DLD1 (cell line): ENCODE measurements around the gene SMARCC1.

ENCODE experiments used
- in situ Hi-C: cut with HindIII; loops from 2 replicates; pipeline ENCODE4 v1.10.0; 2017; ENCODE audit warnings: low sequenced_read_pairs

Gene SMARCC1

DNA sequence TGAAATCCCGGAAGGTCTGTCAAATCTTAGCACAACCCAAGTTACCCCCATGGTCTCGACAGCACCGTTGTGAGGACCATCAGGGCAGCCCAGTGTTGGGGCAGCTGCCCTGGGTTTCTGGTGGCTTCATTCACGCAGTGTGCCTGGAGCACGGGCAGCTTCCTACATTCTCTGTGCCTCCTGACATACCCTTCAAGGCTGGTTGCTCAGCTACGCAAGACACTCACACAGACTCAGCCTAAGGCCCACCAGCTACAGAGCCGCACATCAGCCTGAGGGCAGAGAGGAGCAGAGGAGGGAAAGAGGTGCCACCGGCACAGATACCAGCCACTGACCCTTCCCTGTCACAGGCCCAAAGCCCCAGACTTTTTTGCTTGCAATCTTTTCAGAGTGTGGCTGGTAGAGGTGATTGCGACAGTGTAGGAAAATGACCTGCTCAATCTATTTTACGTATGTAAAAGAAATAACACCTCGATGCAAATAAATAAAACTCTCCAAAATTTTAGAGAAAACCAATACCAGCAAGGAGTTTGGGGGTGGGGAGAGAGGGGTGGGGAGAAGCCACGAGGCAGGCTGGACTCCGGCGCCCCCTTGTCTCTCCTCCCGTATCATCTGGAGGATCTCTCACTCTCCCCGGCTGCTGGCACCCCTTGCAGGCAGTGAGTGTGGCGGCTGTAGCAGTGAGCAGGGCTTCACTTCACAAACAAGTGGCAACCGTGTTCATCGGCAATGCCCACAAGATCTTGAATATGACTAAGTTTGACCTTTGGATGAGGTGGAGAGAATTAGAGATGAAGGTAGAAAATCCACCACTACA lies 215.8 kb downstream of the SMARCC1 start:
- in situ Hi-C loops, result no loop called here

DNA sequence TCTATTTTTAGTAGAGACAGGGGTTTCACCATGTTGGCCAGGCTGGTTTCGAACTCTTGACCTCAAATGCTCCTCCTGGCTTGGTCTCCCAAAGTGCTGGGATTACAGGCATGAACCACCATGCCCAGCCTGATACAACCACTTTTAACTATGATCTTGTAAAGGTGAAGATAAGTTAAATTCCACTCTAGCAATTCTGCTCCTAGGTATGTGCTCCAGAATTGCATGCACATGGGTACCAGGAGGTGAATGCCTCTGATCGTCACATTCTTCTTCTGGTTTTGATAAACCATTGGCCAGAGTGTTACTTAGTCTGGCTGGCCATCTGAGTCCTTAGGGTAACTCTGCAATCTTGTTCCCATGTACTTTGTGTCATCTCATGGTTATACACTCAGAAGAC lies 225.3 kb downstream of the SMARCC1 start:
- in situ Hi-C loops, result no loop called here

DNA sequence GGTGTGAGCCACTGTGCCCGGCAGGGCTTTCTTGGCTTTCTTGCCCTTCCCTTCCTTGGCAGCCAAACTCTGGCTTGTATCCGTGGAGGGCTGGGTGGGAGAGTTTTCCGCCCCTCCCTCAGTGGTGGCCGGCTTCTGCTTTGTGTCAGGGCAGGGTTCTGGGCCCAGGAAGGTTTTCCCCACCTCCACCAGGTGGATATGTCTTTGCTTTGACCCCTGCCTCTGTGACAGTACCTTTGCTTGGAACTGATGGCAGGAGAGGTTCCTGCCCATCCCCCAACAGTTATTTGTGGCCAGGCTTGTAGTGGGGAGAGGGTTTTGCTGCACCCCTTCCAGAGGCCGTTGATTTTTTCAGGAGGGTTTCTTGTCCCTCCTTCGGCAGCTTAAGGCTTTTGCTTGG lies 227.4 kb downstream of the SMARCC1 start:
- in situ Hi-C loops, result no loop called here

DNA sequence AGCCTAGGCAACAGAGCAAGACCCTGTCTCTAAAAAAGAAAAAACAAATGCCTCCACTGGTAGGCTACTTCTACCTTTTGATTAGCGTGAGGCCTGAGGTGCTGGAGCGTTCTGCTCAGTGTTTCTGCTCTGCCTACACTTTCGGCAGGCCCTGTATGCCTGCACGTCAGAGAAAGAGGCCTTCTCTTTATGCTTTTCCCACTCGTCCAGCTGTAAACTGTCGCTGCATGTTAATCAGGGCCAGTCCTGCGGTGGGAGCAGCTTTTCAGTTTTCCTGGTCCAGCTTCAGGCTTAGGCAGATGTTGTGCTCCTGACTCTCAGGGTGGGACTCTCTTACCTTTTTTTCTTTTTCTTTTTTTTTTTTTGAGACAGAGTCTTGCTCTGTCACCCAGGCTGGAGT lies 228.3 kb downstream of the SMARCC1 start:
- in situ Hi-C loops, result no loop called here

DNA sequence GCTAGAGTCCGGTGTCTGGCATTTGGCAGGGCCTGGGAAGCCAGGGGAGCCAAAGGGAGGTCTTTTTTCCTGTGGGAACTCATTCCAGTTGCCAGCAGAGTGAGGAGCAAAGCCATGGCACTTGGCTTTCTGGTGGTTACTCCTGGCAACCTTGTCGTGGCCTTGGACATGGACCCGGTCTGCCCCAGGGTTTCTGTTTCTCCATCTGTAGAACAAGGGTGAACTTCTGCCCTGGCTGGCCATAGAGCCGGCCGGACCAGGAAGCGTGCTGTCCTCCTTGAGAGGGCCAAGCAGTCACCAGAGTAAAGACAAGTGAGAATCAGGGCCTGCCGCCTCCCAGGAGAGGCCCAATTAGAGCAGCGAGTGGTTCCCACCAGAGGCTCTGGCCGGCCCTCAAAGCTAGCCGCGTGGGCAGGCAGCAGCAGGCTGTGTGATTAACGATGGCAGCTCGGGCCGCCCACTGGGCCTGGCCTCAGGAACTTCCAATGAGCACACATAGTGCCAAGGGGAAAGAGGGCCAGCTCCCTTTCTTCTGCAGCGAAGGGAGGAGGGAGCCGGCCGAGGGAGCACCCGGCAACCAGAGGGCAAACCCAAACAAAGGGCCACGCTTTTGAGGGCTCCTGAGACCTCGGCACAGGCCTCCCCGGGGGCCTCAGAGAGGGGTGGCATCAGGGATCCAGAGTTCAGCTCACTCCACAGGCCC lies 239.1 kb downstream of the SMARCC1 start:
- in situ Hi-C loops, result no loop called here

DNA sequence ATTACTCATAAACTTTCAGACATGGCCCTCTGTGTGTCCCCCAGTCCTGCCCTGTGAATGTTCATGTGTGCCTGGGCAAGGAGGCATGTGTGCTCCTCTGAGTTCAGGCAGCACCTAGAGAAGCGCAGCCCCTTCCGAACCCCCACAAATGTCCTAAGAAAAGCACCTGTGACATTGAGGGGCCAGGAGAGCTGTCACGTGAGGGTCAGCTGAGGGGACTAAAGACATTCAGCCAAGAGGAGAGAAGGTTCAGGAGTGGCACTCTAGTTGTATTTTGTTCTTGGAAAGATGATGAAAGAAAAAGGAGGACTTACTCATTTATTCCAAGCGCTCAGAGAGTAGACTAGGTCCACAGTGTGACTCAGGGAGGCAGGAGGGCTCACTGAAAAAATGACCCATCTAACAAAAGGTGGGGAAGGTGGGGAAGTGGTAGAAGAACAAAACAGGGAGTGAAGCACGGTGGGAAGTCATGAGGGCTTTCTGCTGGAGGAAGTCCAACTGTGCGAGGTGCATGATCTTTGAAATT lies 240.0 kb downstream of the SMARCC1 start:
- in situ Hi-C loops, result no loop called here

DNA sequence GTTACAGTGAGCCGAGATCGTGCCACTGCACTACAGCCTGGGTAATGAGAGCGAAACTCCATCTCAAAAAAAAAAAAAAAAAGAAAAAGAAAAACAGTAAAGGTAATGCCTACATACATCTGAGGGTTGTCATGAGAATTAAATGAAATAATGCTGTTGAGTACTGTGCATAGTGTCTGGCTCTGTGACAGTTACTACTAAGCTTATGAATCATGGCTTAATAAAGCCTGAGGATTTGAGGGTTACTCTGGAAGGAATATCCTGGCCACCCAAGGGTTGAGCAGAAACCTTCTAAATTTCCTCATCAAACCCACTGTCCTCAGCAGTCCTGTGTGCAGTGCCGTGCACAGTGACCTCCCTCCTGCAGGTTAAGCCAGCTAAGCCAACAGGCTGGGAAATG lies 241.4 kb downstream of the SMARCC1 start:
- in situ Hi-C loops, result no loop called here

DNA sequence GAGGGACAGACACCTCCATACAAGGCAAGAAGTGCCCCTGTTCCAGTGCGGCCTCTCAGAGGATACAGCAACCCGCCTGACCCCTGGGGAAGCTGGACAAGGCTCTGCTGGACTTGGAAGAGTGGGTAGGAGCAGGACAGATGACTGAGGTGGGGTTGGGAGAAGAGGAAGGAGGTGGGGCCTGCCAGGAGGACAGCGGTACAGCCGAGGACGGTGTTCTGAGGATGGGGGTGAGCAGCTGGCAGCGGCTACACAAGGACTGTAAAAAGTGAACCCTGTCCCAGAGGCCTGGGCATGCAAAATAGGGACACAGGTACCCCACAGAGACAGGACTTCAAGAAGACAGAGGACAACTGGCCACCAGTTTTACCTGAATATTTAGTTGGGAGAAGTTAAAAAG lies 244.7 kb downstream of the SMARCC1 start:
- in situ Hi-C loops, result no loop called here

DNA sequence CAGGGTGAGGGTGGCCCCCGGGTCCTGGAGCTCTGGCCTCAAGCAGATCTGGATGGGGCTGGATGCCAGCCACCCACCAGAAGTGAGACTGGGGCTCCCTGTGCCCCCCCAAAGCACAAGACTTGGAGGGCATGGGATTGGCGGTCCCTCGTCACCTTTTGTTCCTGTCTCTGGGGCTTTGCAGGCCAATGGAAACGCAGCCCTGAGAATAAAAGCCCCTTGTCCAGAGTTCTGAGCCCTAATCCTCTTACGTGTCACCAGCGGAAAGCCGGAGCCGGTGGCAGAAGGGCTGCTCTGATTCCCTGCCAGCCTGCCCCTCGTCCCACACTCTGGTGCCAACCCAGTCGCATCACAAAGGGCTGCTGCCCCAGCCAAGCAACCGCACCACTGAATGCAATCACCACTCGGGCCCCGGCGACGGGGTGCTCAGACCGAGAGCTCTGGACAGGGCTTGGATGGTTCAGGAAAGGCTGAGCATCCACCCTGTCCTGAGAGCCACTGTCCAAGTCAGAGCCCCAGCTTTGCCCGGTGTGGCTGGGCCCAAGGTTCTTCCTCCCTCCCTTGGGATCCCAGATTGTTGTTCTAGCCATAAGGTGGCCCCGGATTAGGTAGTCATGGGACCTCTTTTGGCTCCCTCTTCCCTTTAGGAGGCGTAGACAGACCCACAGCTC lies 245.3 kb downstream of the SMARCC1 start:
- in situ Hi-C loops, result no loop called here
